Ecto neural progenitor cell (in vitro differentiated cells): ENCODE results near the gene ZNF808.
"Not testable (repeated sequence)": the region's sequence is repeated elsewhere in the genome, so short reads cannot be mapped to it uniquely, and the experiment has no call there.

Experiments
- DNase-seq: peaks from one replicate; pipeline ENCODE4 v3.0.0-alpha.2; 2018; ENCODE audit warnings: low spot score

Gene ZNF808

DNA sequence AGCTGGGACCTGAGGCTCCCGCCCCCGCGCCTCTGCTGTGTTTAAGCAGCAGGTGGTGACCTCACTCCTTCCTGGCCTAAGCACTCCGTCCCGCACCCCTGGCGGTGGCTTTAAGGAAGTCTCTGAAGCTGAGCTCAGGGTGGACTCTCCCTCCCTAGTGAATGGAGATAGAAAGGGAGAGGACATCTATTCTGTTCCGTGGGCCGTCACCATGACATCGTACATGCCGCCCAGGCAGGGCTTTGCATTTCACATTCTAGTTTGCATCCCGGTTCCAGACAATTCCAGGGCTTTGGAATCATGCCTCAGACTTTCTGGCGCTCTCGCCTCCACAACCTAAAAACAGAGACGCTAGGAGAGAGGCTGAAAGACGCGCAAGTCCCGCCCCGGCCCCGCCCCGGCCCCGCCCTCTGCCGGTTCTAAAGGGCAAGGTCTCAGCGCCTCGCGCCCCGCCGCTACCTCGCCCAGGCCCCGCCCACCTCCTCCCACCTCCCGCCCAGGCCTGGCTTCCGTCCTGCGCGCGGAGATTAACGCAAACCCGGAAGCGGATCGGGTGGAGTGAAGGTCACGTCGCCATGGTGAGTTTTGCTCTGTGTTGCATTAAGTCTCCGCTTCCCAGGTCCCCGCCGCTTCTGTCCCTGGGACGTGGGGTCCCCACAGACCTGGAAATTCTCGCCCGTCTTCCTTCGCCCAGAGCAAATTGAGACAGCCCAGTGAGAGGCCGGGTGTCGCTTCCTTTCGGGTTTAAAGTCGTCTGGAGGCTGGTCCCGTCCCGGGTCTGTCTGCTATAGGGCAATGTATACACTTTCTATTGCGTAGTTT lies at the start of gene ZNF808:
Gene ZNF808 (plus strand): TSS at position 535 of the 822 bp plus-strand sequence. CDS start 15,617 bp downstream, outside the sequence.
- peak; percentile 97 for DNase-seq

DNA sequence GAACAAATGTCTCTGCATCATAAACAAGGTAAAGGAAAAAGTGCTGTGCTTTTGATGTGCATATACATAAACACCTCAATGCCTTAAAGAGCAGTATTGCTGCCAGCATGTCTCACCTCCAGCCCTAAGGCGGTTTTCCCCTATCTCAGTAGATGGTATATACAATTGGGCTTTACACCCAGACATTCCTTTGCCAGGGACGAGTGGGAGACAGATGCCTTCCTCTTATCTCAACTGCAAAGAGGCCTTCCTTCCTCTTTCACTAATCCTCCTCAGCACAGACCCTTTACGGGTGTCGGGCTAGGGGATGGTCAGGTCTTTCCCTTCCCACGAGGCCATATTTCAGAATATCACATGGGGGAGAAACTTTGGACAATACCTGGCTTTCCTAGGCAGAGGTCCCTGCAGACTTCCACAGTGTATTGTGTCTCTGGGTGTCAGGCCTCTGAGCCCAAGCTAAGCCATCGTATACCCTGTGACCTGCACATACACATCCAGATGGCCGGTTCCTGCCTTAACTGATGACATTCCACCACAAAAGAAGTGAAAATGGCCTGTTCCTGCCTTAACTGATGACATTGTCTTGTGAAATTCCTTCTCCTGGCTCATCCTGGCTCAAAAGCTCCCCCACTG lies 43.2 kb upstream of the ZNF808 start:
- DNase-seq: not testable (repeated sequence)

DNA sequence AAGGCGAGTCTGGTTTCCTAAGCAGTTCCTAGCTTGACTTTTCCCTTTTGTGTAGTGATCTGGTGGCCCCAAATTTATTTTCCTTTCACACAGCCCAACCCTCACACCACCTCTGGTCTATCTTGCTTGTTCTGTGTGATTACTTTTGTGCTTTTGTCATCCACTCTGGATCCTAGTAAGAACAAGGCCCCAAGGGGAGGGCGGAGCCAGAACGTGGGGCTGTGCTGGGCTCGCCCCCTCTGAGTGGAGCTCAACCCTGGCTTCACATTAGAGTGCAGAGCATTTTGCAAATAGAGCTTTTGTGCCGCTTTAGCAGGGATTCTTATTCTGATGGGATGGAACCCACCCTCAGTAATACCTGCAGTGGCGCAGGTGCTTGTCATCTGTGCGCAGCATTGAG lies 42.4 kb upstream of the ZNF808 start:
- not testable (repeated sequence) for DNase-seq

- DNase-seq: not testable (repeated sequence)
Observed at GRCh38 chr19:52485561-52486240, 41.8 kb upstream of the ZNF808 start.

- DNase-seq: peak; percentile 87
Observed at GRCh38 chr19:52492201-52492993, 35.1 kb upstream of the ZNF808 start.

- DNase-seq: peak; percentile 74
Observed at GRCh38 chr19:52492994-52493470, 34.4 kb upstream of the ZNF808 start.

DNA sequence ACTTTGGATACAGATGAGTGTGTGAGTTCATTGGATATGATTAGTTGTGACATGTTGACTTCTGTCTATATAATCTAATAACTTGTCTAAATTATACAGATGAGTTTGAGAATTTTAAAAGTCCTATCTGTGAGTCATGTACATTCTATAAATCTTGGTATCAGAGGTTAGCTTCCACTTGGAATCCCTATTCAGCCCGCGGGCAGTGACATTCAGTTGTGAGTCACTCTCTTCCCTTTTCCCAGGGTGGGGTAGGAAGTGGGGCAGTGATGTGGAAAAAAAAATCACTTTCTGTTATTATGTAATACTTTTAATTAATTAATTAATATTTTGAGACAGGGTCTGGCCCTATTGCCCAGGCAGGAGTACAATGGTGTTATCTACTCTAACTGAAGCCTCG lies 33.0 kb upstream of the ZNF808 start:
- DNase-seq: no peak

GRCh38 chr19:52498571-52498970 lies 28.9 kb upstream of the ZNF808 start:
- DNase-seq: no peak

DNA sequence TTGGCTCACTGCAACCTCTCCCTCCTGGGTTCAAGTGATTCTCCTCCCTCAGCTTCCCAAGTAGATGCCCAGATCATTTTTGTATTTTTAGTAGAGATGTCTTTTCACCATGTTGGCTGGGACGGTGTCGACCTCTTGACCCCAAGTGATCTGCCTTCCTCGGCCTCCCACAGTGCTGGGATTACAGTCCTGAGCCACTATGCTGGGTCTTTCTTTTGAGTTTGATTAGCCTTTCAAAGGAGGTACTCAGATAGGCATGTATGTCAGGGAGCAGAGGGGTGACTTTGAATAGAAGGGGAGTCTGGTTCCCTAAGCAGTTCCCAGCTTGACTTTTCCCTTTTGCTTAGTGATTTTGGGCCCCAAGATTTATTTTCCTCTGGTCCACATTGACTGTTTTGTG lies 27.0 kb upstream of the ZNF808 start:
- DNase-seq: peak; percentile 54

GRCh38 chr19:52500991-52501390 lies 26.5 kb upstream of the ZNF808 start:
- peak; percentile 53 for DNase-seq

DNA sequence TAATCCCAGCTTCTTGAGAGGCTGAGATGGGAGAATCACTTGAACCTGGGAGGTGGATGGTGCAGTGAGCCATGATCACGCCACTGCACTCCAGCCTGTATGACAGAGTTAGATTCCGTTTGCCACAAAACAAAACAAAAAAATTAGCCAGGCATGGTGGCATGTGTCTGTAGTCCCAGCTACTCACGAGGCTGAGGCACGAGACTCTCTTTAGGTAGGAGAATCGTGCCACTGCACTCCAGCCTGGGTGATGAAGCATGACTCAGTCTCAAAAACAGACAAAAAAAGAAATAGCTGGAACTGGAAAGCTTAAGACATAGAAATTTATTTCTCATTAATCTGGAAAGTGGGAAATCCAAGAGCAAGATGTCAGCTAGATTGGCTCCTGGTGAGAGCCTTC lies 20.2 kb upstream of the ZNF808 start:
- DNase-seq: no peak

GRCh38 chr19:52516191-52516590 lies 11.3 kb upstream of the ZNF808 start:
- no peak for DNase-seq

- DNase-seq: no peak
Observed at GRCh38 chr19:52518646-52519045, 8.8 kb upstream of the ZNF808 start.

GRCh38 chr19:52519175-52519574 lies 8.3 kb upstream of the ZNF808 start:
- DNase-seq: not testable (repeated sequence)

GRCh38 chr19:52520013-52520412 lies 7.5 kb upstream of the ZNF808 start:
- no peak for DNase-seq

DNA sequence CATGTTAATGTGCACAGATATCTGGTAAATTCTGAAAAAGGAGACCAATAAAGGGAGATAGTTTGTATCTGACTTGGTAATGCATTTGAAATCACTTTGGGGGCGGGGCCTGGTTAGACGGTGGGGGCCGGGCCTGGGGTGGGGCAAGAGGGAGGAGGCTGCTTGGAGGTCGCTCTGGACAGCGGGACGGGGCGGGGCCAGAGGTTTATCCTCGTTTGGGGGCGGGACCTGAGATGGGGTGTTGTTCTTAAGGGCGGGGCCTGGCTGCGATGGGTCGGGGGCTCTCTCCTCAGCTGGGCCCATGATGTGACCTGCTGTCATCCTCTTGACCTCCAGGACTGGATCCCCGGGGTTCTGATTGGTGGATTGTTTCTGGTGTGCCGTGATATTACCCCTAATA lies 4.9 kb upstream of the ZNF808 start:
- no peak for DNase-seq

DNA sequence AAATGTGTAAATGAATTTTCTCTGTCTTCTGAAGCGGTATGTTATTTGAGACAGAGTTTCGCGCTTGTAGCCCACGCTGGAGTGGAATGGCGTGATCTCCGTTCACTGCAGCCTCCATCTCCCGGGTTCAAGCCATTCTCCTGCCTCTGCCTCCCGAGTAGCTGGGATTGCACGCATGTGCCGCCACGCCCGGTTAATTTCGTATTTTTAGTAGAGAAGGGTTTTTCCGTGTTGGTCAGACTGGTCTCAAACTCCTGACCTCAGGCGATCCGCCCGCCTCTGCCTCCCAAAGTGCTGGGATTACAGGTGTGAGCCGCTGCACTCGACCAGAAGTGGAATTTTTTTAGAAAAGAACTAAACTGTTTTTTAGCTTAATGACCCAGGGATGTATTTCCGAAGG lies 3.4 kb upstream of the ZNF808 start:
- DNase-seq: no peak

DNA sequence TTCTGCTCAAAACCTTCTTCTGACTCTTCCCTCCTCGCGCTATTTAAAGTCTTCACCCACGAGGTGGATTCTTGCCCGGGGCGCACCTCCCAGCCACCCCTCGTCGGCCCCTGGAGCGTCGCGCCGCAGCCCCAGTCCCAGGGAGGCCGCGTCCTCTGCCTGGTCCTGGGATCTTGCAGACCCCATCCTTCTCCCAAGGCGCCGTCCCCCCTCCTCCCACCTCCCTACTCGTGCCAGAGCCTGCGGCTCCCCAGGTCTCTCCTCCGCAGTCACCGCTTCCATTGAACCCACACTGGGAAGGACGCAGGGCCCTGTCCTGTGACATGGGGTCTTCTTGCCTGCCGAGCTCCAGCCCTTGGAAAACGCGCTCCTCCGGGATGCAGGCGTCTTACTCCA lies 486 bp downstream of the ZNF808 start:
- DNase-seq: peak; percentile 50

GRCh38 chr19:52532480-52532879 lies 5.0 kb downstream of the ZNF808 start:
- DNase-seq: no peak

DNA sequence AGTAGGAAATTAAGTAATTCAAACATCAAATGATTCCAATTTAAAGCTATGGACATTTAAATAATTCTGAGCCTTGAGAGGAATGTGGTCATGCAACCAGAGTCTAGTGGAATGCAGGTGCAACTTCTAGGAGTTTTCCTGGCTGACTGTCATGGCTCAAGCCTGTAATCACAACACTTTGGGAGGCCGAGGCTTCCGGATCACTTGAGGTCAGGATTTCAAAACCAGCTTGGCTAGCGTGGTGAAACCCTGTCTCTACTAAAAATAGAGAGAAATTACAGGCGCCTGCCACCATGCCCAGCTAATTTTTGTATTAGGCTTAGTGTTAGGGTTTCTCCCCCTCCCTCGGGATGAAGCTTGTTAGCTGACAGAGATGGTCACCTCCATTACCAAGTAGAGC lies 6.4 kb downstream of the ZNF808 start:
- DNase-seq: no peak

DNA sequence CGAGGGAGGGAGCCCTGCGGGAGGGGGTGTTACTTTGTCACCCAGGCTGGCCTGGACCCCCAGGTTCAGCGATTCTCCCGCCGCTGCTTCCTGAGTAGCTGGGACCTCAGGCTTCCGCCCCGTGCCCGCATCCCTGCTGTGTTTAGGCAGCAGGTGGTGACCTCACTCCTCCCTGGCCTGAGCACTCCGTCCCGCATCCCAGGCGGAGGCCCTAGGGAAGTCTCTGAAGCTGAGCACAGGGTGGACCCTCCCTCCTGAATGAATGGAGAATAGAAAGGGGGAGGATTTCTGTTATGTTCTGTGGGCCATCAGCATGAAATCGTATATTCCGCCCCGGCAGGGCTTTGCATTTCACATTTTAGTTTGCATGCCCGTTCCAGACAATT lies 7.9 kb downstream of the ZNF808 start:
- DNase-seq: not testable (repeated sequence)
